Measurements from ENCODE around the gene MMP24. TPM values are rescaled to one million over a fixed set of nuclear protein-coding genes. Genes with fewer than 3 reads are reported as not detected.

MMP24 gene
- total and polyA plus RNA-seq, 2 of the 13 experiments (the other 11 are each of a cell fraction or from before 2014, with no cell fraction given) = 0.29 to 0.35 TPM

DNA sequence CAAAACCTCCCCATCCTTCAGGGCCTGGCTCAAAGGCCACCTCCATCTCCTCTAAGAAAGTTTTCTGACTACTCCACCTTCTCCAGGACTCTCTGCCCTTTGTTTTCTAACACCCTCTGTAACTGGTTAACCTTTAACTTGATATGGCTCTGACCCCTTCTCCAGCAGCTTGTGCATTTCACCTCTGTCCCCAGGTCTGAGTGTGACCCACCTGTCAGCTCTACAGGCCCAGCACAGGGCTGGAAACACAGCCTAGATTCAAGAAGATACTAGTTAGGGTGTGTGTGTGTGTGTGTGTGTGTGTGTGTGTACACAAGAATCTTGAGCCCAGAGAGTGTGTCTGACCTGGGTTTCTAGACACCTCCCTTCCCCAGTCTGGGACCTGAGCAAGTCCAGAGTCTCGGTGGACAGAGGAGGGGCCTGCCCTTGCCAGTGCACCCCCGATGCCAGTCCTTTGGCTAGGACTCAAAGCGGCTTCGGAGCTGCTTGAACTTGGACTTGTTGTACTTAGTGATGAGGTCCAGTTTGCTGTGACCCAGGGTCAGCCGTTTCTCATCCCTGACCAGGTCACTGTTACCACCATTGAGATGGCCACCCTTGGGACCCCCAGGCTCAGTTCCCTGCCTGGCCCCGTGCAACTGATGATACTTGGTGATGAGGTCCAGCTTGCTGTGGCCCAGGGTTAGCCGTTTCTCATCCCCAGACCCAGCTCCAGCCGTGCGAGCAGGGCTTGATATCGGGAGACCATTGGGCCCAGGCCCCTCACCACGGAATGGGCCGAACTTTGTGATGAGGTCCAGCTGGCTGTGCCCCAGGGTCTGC lies 59.8 kb downstream of the MMP24 start (continued):
- TF ChIP-seq, protein P1, sequence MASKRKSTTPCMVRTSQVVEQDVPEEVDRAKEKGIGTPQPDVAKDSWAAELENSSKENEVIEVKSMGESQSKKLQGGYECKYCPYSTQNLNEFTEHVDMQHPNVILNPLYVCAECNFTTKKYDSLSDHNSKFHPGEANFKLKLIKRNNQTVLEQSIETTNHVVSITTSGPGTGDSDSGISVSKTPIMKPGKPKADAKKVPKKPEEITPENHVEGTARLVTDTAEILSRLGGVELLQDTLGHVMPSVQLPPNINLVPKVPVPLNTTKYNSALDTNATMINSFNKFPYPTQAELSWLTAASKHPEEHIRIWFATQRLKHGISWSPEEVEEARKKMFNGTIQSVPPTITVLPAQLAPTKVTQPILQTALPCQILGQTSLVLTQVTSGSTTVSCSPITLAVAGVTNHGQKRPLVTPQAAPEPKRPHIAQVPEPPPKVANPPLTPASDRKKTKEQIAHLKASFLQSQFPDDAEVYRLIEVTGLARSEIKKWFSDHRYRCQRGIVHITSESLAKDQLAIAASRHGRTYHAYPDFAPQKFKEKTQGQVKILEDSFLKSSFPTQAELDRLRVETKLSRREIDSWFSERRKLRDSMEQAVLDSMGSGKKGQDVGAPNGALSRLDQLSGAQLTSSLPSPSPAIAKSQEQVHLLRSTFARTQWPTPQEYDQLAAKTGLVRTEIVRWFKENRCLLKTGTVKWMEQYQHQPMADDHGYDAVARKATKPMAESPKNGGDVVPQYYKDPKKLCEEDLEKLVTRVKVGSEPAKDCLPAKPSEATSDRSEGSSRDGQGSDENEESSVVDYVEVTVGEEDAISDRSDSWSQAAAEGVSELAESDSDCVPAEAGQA (IDR thresholded peaks at IDR 0.05; ENCODE audit: low read depth) = peak; percentile 17
- TF ChIP-seq, protein P1 (CRISPR knock-in tag; IDR thresholded peaks at IDR 0.05; ENCODE audit: borderline replicate concordance) = no peak
- TF ChIP-seq NFE2L2 (IDR thresholded peaks at IDR 0.05; ENCODE audit: low read length) = no peak
- no peak for TF ChIP-seq JUNB (CRISPR knock-in tag; IDR thresholded peaks at IDR 0.05; ENCODE audit: borderline replicate concordance)
- no peak for TF ChIP-seq FOXM1 (CRISPR knock-in tag; IDR thresholded peaks at IDR 0.05)
- no peak for TF ChIP-seq ATAD3A (CRISPR knock-in tag; IDR thresholded peaks at IDR 0.05)
- TF ChIP-seq DRAP1 (CRISPR knock-in tag; IDR thresholded peaks at IDR 0.05) = peak; percentile 91
- TF ChIP-seq NR2C2 (CRISPR knock-in tag; IDR thresholded peaks at IDR 0.05; ENCODE audit: borderline replicate concordance) = peak; percentile 67; the same call in 1 of the 2 replicates
- TF ChIP-seq ZNF484 (CRISPR knock-in tag; IDR thresholded peaks at IDR 0.05; ENCODE audit: borderline replicate concordance, low read depth) = no peak
- TF ChIP-seq ZBTB42 (CRISPR knock-in tag; IDR thresholded peaks at IDR 0.05) = peak; percentile 66; the same call in 1 of the 2 replicates
- peak; percentile 22; the same call in 1 of the 2 replicates for TF ChIP-seq ZNF552 (CRISPR knock-in tag; IDR thresholded peaks at IDR 0.05; ENCODE audit: borderline replicate concordance)
- TF ChIP-seq NFRKB (IDR thresholded peaks at IDR 0.05) = no peak
- no peak for TF ChIP-seq TCF7L2 (IDR thresholded peaks at IDR 0.05; ENCODE audit: low read depth, low read length)
- TF ChIP-seq MLX (CRISPR knock-in tag; IDR thresholded peaks at IDR 0.05) = peak; percentile 71
- no peak for TF ChIP-seq MAFG (CRISPR knock-in tag; IDR thresholded peaks at IDR 0.05)
- TF ChIP-seq ZNF136 (CRISPR knock-in tag; IDR thresholded peaks at IDR 0.05; ENCODE audit: low read depth) = no peak
- TF ChIP-seq RFX1 (IDR thresholded peaks at IDR 0.05) = no peak
- TF ChIP-seq ZBTB33 (CRISPR knock-in tag; IDR thresholded peaks at IDR 0.05) = no peak
- no peak for TF ChIP-seq FLYWCH1 (CRISPR knock-in tag; IDR thresholded peaks at IDR 0.05)
- peak; percentile 67; the same call in 1 of the 2 replicates for TF ChIP-seq MTERF4 (CRISPR knock-in tag; IDR thresholded peaks at IDR 0.05)
- peak; percentile 69; the same call in 1 of the 2 replicates for TF ChIP-seq NRL (CRISPR knock-in tag; IDR thresholded peaks at IDR 0.05; ENCODE audit: borderline replicate concordance)

Data from HepG2 (cell line).